Psoas muscle (tissue), 8 donors: ENCODE results near the gene ST6GALNAC5. TPM values are rescaled to one million over a fixed set of nuclear protein-coding genes. Genes with fewer than 3 reads are reported as not detected.

Source experiments
- ATAC-seq, 4 donors: fragments of 200-7000 bp; cut with Tn5 transposase; one replicate each; pipeline ENCODE4 v1.9.1; 2020; ENCODE audit warnings: moderate library complexity in 3 of 4, mild to moderate bottlenecking in 2 of 4
- DNase-seq, 2 donors: peaks; one replicate each; pipeline ENCODE4 v3.0.0-alpha.2; 2020
- H3K27ac ChIP-seq: fragments of 200-600 bp; one replicate; pipeline ENCODE4 v1.8.0; 2022
- H3K27me3 ChIP-seq, 3 donors: fragments of 200-600 bp in 1 of 3; one replicate each; pipeline versions ENCODE4 v1.6.1 to v1.8.0; 2013 to 2022; ENCODE audit warnings: low read length in 2 of 3, mild to moderate bottlenecking in 2 of 3, moderate library complexity in 1 of 3; ENCODE audit not compliant: insufficient read depth in 3 of 3
- H3K36me3 ChIP-seq, 2 donors: fragments of 200-600 bp in 1 of 2; one replicate each; pipeline versions ENCODE4 v1.6.1 to v1.8.0; 2013 to 2022; ENCODE audit warnings: low read depth in 1 of 2, mild to moderate bottlenecking in 1 of 2, moderate library complexity in 1 of 2; ENCODE audit not compliant: insufficient read depth in 1 of 2
- H3K4me1 ChIP-seq: fragments of 200-600 bp; one replicate; pipeline ENCODE4 v1.8.0; 2022
- H3K4me3 ChIP-seq: fragments of 200-600 bp; one replicate; pipeline ENCODE4 v1.8.0; 2022; ENCODE audit warnings: mild to moderate bottlenecking
- H3K9me3 ChIP-seq: fragments of 200-600 bp; one replicate; pipeline ENCODE4 v1.8.0; 2022
- CTCF ChIP-seq: fragments of 200-600 bp; IDR thresholded peaks from one replicate; pipeline ENCODE4 v1.8.0; 2022; ENCODE audit warnings: antibody characterized with exemption
- WGBS, 3 donors: extraction: QIAGEN DNeasy Blood & Tissue Kit; methylation state at CpG; one replicate each; pipeline versions ENCODE4 v1.1.6 to v1.1.7; 2013; 5-methylcytosine and 5-hydroxymethylcytosine counted together
- intact Hi-C, 2 donors: fragments of 100-400 bp; cut with DNase I; formaldehyde crosslinking; loops; one replicate each; pipeline versions ENCODE4 v1.11.0 to v1.14.2; 2022
- polyA plus RNA-seq, 3 donors: library from polyadenylated mRNA; stranded (reverse); fragments of 200-250 nt; gene quantifications; one replicate each; pipeline ENCODE4 v1.2.3, GENCODE V29; 2013
- total RNA-seq, 4 donors: library from RNA; stranded (reverse); fragmentation: NEBNext Ultra II Directional in 2 of 4; extraction: Animal tissue kit (Norgen Biotek cat#: 25700) in 2 of 4; gene quantifications; one replicate each; pipeline versions ENCODE4 v1.2.1 to v1.2.4, GENCODE V29; 2021 to 2023
- donor health status: healthy with polysubstance abuse.
- donor health status: DM: no; HTN: no; CAD: no; lungs with moderate emphysema.
- donor health status: Bipolar disorder and iron deficiency.
- donor health status: healthy.
- donor health status: DM: yes; HTN: yes; CAD: no.
- donor health status: DM: no; HTN: no; CAD: no.
- donor health status: DM: no; HTN: no; CAD: no.
- donor health status: DM: yes; HTN: yes; CAD: no.

Gene ST6GALNAC5
- total and polyA plus RNA-seq, 7 donors = 0.05 to 0.66 (median 0.07) TPM; not detected in 2

GRCh38 chr1:76950306-76950705, 83.0 kb downstream of the ST6GALNAC5 start:
- 77 to 88% (median 87%) methylated on average over 2 of the region's 2 CpGs for WGBS, 3 donors

GRCh38 chr1:76951153-76951552, 83.9 kb downstream of the ST6GALNAC5 start:
- H3K4me1 ChIP-seq = no peaks in the 10 kb centered on the region
- no peak overlapping the region for H3K4me3 ChIP-seq
- intact Hi-C loops = no loop called here
- H3K36me3 ChIP-seq = no peaks in the 10 kb centered on the region
- H3K27me3 ChIP-seq = no peaks in the 10 kb centered on the region
- DNase-seq (no peak), ATAC-seq (no peak)
- no peak overlapping the region for H3K27ac ChIP-seq
- 78 to 85% (median 82%) methylated on average over 2 of the region's 2 CpGs for WGBS, 3 donors
- no peak for TF ChIP-seq CTCF
- H3K9me3 ChIP-seq = no peaks in the 10 kb centered on the region

More at GRCh38 chr1:76950306-76950705, 83.0 kb downstream of the ST6GALNAC5 start:
- Histone ChIP-seq H3K27me3 (no peaks in the 10 kb centered on the region), H3K9me3 (no peaks in the 10 kb centered on the region), H3K36me3 (no peaks in the 10 kb centered on the region), H3K4me1 (no peaks in the 10 kb centered on the region), H3K27ac (no peak overlapping the region), H3K4me3 (no peak overlapping the region)
- no peak for ATAC-seq
- intact Hi-C loops = no loop called here
- no peak for TF ChIP-seq CTCF
- DNase-seq = no peak

- TF ChIP-seq CTCF = no peak
- ATAC-seq (no peak), DNase-seq (no peak)
- Histone ChIP-seq H3K27me3 (no peaks in the 10 kb centered on the region), H3K9me3 (no peaks in the 10 kb centered on the region), H3K27ac (no peak overlapping the region), H3K4me1 (no peaks in the 10 kb centered on the region), H3K36me3 (no peaks in the 10 kb centered on the region), H3K4me3 (no peak overlapping the region)
- intact Hi-C loops = no loop called here
Observed at GRCh38 chr1:76955652-76956051, 88.4 kb downstream of the ST6GALNAC5 start.

GRCh38 chr1:76957961-76958360, 90.7 kb downstream of the ST6GALNAC5 start:
- H3K27ac ChIP-seq = no peak overlapping the region
- TF ChIP-seq CTCF = no peak
- H3K9me3 ChIP-seq = no peaks in the 10 kb centered on the region
- no peaks in the 10 kb centered on the region for H3K4me1 ChIP-seq
- ATAC-seq (no peak), DNase-seq (no peak)
- H3K4me3 ChIP-seq = no peak overlapping the region
- H3K27me3 ChIP-seq = no peaks in the 10 kb centered on the region
- WGBS, 3 donors = 86 to 91% (median 87%) methylated on average over 8 of the region's 8 CpGs
- intact Hi-C loops = no loop called here
- H3K36me3 ChIP-seq = no peaks in the 10 kb centered on the region

- WGBS, 3 donors = 88 to 94% (median 89%) methylated on average over 4 of the region's 4 CpGs
- DNase-seq (no peak), ATAC-seq (no peak)
- intact Hi-C loops = no loop called here
- no peaks in the 10 kb centered on the region for H3K27me3 ChIP-seq
- H3K4me3 ChIP-seq = no peak overlapping the region
- H3K9me3 ChIP-seq = no peaks in the 10 kb centered on the region
- TF ChIP-seq CTCF = no peak
- no peak overlapping the region for H3K27ac ChIP-seq
- no peaks in the 10 kb centered on the region for H3K4me1 ChIP-seq
- H3K36me3 ChIP-seq = no peaks in the 10 kb centered on the region
Observed at GRCh38 chr1:76958828-76959227, 91.5 kb downstream of the ST6GALNAC5 start.
